HG02885 (cell line): Measurements from ENCODE around the gene SGO2.

Source experiments
- ATAC-seq: cut with Tn5 transposase; IDR thresholded peaks from one replicate; pipeline ENCODE4 v1.9.1; 2021; ENCODE audit warnings: mild to moderate bottlenecking; ENCODE audit not compliant: unreplicated experiment, poor library complexity

SGO2 gene

GRCh38 chr2:200588076-200588678 is 62.2 kb downstream of the SGO2 start:
- no peak for ATAC-seq

GRCh38 chr2:200590090-200590489 is 64.1 kb downstream of the SGO2 start:
- ATAC-seq, result no peak

GRCh38 chr2:200591308-200591707 is 65.3 kb downstream of the SGO2 start:
- no peak for ATAC-seq

GRCh38 chr2:200592406-200593075 is 66.5 kb downstream of the SGO2 start:
- no peak for ATAC-seq

GRCh38 chr2:200593905-200594304 is 67.9 kb downstream of the SGO2 start:
- ATAC-seq, result no peak

GRCh38 chr2:200595913-200596312 is 69.9 kb downstream of the SGO2 start:
- no peak for ATAC-seq

GRCh38 chr2:200596774-200597570 is 71.0 kb downstream of the SGO2 start:
- ATAC-seq, result no peak

GRCh38 chr2:200599206-200599605 is 73.2 kb downstream of the SGO2 start:
- no peak for ATAC-seq

- no peak for ATAC-seq
Measured at GRCh38 chr2:200600549-200601225, 74.7 kb downstream of the SGO2 start.

- no peak for ATAC-seq
Measured at GRCh38 chr2:200602584-200602983, 76.6 kb downstream of the SGO2 start.

GRCh38 chr2:200603972-200604371 is 78.0 kb downstream of the SGO2 start:
- ATAC-seq, result no peak

- no peak for ATAC-seq
Measured at GRCh38 chr2:200604571-200605255, 78.7 kb downstream of the SGO2 start.

GRCh38 chr2:200608341-200609027 is 82.5 kb downstream of the SGO2 start:
- ATAC-seq, result no peak

GRCh38 chr2:200609028-200609614 is 83.1 kb downstream of the SGO2 start:
- no peak for ATAC-seq

- ATAC-seq, result peak; percentile 76
Measured at GRCh38 chr2:200610217-200610616, 84.2 kb downstream of the SGO2 start.

GRCh38 chr2:200613692-200614091 is 87.7 kb downstream of the SGO2 start:
- ATAC-seq, result no peak

- ATAC-seq, result no peak
Measured at GRCh38 chr2:200614249-200614648, 88.2 kb downstream of the SGO2 start.

GRCh38 chr2:200615247-200615646 is 89.2 kb downstream of the SGO2 start:
- peak; percentile 57 for ATAC-seq

GRCh38 chr2:200616193-200616592 is 90.2 kb downstream of the SGO2 start:
- ATAC-seq, result peak; percentile 68
